GM12878 (cell line): ENCODE data around the gene HYDIN. TPM values are rescaled to one million over a fixed set of nuclear protein-coding genes. Genes with fewer than 3 reads are reported as not detected.

Source experiments
- ATAC-seq: fragments of 200-7000 bp; cut with Tn5 transposase; 3 replicates; pipeline ENCODE4 v1.9.1; 2020; ENCODE audit warnings: mild to moderate bottlenecking, moderate library complexity
- BruUV-seq: library from RNA; stranded (reverse); fragments of 400-500 nt; replicated peaks from 2 replicates; lab custom pipeline; 2021; lab: Mats Ljungman, UMichigan
- CTCF ChIA-PET: fragments of 300-600 bp; sonication (Branson Sonifier 250); formaldehyde crosslinking; extraction: SDS; loops from one replicate; lab custom pipeline; 2021; ENCODE audit warnings: inconsistent platforms; lab: Yijun Ruan, JAX
- POLR2A ChIA-PET: fragments of 350-600 bp; formaldehyde crosslinking; extraction: SDS; loops from one replicate; lab custom pipeline; 2021; ENCODE audit warnings: inconsistent platforms; lab: Charles Lee
- RAD21 ChIA-PET: fragments of 300-600 bp; sonication (Branson Sonifier 250); formaldehyde crosslinking; loops from one replicate; lab custom pipeline; 2023; ENCODE audit warnings: antibody characterized with exemption; ENCODE audit not compliant: unreplicated experiment; lab: Charles Lee
- SMC1A ChIA-PET: fragments of 300-600 bp; sonication (Branson Sonifier 250); formaldehyde crosslinking; loops from one replicate; lab custom pipeline; 2023; ENCODE audit not compliant: unreplicated experiment, uncharacterized antibody; lab: Charles Lee
- DNase-seq: peaks from one replicate; pipeline ENCODE4 v3.0.0-alpha.2; 2011; ENCODE audit warnings: low read depth, low spot score
- FAIRE-seq: peaks from 3 replicates; lab custom pipeline; 2011; peaks lifted over from hg19 to GRCh38; lab: Jason Lieb, UNC
- H2AFZ ChIP-seq: 2 replicates; pipeline ENCODE4 v1.6.0; 2011; ENCODE audit warnings: low read depth, low read length, control low read depth; ENCODE audit not compliant: control insufficient read depth
- H3K27ac ChIP-seq: 2 replicates; pipeline ENCODE4 v1.5.1; 2011; ENCODE audit warnings: control low read depth; ENCODE audit not compliant: control insufficient read depth, insufficient read depth
- H3K27me3 ChIP-seq, 2 experiments: replicated peaks in 1 of 2; 2 replicates each; pipeline versions ENCODE4 v1.6.0 to v1.6.1; 2011; ENCODE audit warnings: low read length in 1 of 2; ENCODE audit not compliant: control insufficient read depth in 2 of 2, insufficient read depth in 2 of 2
- H3K36me3 ChIP-seq, 2 experiments: 2 replicates each; pipeline ENCODE4 v1.5.1; 2011; ENCODE audit warnings: low read length in 1 of 2; ENCODE audit not compliant: control insufficient read depth in 2 of 2, insufficient read depth in 2 of 2
- H3K4me1 ChIP-seq: 2 replicates; pipeline ENCODE4 v1.6.1; 2011; ENCODE audit warnings: mild to moderate bottlenecking, low read length, moderate library complexity, mixed read lengths; ENCODE audit not compliant: control insufficient read depth, insufficient read depth
- H3K4me2 ChIP-seq: 2 replicates; pipeline ENCODE4 v1.6.0; 2011; ENCODE audit warnings: control low read depth; ENCODE audit not compliant: control insufficient read depth, insufficient read depth
- H3K4me3 ChIP-seq: fragments of 200-600 bp; sonication (generic); 2 replicates; pipeline ENCODE4 v1.5.1; 2016
- H3K79me2 ChIP-seq: 2 replicates; pipeline ENCODE4 v1.6.0; 2011; ENCODE audit warnings: low read length; ENCODE audit not compliant: control insufficient read depth, insufficient read depth
- H3K9ac ChIP-seq: 2 replicates; pipeline ENCODE4 v1.8.0; 2011; ENCODE audit warnings: low read length, control low read depth, mixed read lengths; ENCODE audit not compliant: control insufficient read depth, insufficient read depth
- H3K9me3 ChIP-seq: replicated peaks from 3 replicates; pipeline ENCODE4 v1.5.1; 2011; ENCODE audit warnings: mild to moderate bottlenecking, low read length; ENCODE audit not compliant: control insufficient read depth, insufficient read depth
- H4K20me1 ChIP-seq: 2 replicates; pipeline ENCODE4 v1.6.0; 2011; ENCODE audit not compliant: control insufficient read depth, insufficient read depth
- ATF7 ChIP-seq: fragments of 450-650 bp; IDR thresholded peaks from 2 replicates; pipeline ENCODE4 v1.6.1; 2016; ENCODE audit warnings: low read depth, mild to moderate bottlenecking
- KLF5 ChIP-seq: fragments of 450-650 bp; IDR thresholded peaks from 2 replicates; pipeline ENCODE4 v1.6.1; 2014; ENCODE audit warnings: mild to moderate bottlenecking; ENCODE audit not compliant: partially characterized antibody
- MTA2 ChIP-seq: fragments of 450-650 bp; IDR thresholded peaks from 2 replicates; pipeline ENCODE4 v1.6.1; 2016; ENCODE audit warnings: low read depth, mild to moderate bottlenecking, moderate library complexity
- NFIC ChIP-seq: IDR thresholded peaks from 2 replicates; pipeline ENCODE4 v1.6.1; 2012; ENCODE audit warnings: low read depth, mild to moderate bottlenecking, inconsistent platforms, low read length, moderate library complexity
- PRDM15 ChIP-seq: fragments of 450-650 bp; formaldehyde crosslinking; IDR thresholded peaks from 2 replicates; pipeline ENCODE4 v1.4.0; 2020; ENCODE audit warnings: mild to moderate bottlenecking, moderate library complexity
- SKIL ChIP-seq: fragments of 450-650 bp; IDR thresholded peaks from 2 replicates; pipeline ENCODE4 v1.6.1; 2017; ENCODE audit warnings: mild to moderate bottlenecking, low read depth, inconsistent platforms; ENCODE audit not compliant: poor library complexity, severe bottlenecking
- SMAD5 ChIP-seq: IDR thresholded peaks from 2 replicates; pipeline ENCODE4 v1.6.1; 2016; ENCODE audit warnings: antibody characterized with exemption, low read depth
- SREBF1 ChIP-seq: IDR thresholded peaks from 2 replicates; pipeline ENCODE4 v1.6.1; 2012; ENCODE audit warnings: mild to moderate bottlenecking, low read length
- TARDBP ChIP-seq: IDR thresholded peaks from 2 replicates; pipeline ENCODE4 v1.6.1; 2016; ENCODE audit warnings: borderline replicate concordance
- USF1 ChIP-seq: IDR thresholded peaks from 2 replicates; pipeline ENCODE4 v1.6.1; 2011; ENCODE audit warnings: borderline replicate concordance, low read depth, mild to moderate bottlenecking, moderate library complexity, mixed read lengths, low read length; ENCODE audit not compliant: insufficient read depth; ENCODE audit errors: extremely low read length
- WGBS: methylation state at CpG from one replicate; pipeline ENCODE4 v1.1.6; 2016; ENCODE audit warnings: low lambda C conversion rate; ENCODE audit not compliant: insufficient replicate concordance, insufficient coverage; ENCODE audit errors: missing lambda C conversion rate; 5-methylcytosine and 5-hydroxymethylcytosine counted together
- in situ Hi-C: fragments of 300-500 bp; cut with MboI; formaldehyde crosslinking; loops from 9 replicates; pipeline ENCODE4 v1.14.3; 2018; ENCODE audit warnings: mixed read lengths
- intact Hi-C: fragments of 100-400 bp; cut with micrococcal nuclease; formaldehyde crosslinking; loops from one replicate; pipeline ENCODE4 v1.14.2; 2022; ENCODE audit not compliant: unreplicated experiment
- polyA plus RNA-seq, 11 experiments: library from polyadenylated mRNA; depleted of rRNA in 4 of 11; unstranded in 6 of 11; stranded (reverse) in 5 of 11; fragments of >200 nt; fragmentation: Nextera tagmentation in 4 of 11; fragmentation: Illumina TruSeq in 1 of 11; extraction: Ambion mirVana in 4 of 11; extraction: Trizol in 1 of 11; gene quantifications; 1 replicate in 1 of 11; 2 replicates in 10 of 11; pipeline versions ENCODE4 v1.2.1 to v1.2.3, GENCODE V29; 2011 to 2016; ENCODE audit warnings: inconsistent platforms in 2 of 11, missing spikeins in 2 of 11, low read depth in 1 of 11
- total RNA-seq, 4 experiments: library from RNA; depleted of rRNA in 3 of 4; stranded (reverse); fragments of >200 nt in 3 of 4; fragmentation: Illumina TruSeq in 1 of 4; extraction: Trizol in 1 of 4; gene quantifications; 2 replicates each; pipeline versions ENCODE4 v1.2.1 to v1.2.3, GENCODE V29; 2013 to 2021

The HYDIN gene
- total and polyA plus RNA-seq, 10 of the 15 experiments (the other 5 are each of a cell fraction or from before 2014, with no cell fraction given): 0.01 to 0.30 (median 0.10) TPM; not detected in 7

GRCh38 chr16:71185347-71185746, 45.2 kb downstream of the HYDIN start (continued):
- TF ChIP-seq KLF5: no peak
- TF ChIP-seq USF1: no peak
- TF ChIP-seq SMAD5: no peak
- TF ChIP-seq NFIC: no peak
- TF ChIP-seq TARDBP: no peak
- TF ChIP-seq MTA2: no peak
- TF ChIP-seq SREBF1: no peak
- no peak for TF ChIP-seq PRDM15 (CRISPR knock-in tag)

GRCh38 chr16:71179569-71179968, 51.0 kb downstream of the HYDIN start:
- no peaks in the 10 kb centered on the region for H3K4me1 ChIP-seq
- H3K4me2 ChIP-seq: no peak overlapping the region
- H3K9ac ChIP-seq: no peak overlapping the region
- intact Hi-C loops: no loop called here
- 63% methylated on average over 3 of the region's 3 CpGs for WGBS
- CTCF ChIA-PET: no interaction called here
- DNase-seq (no peak), ATAC-seq (no peak), FAIRE-seq (no peak)
- no peak overlapping the region for H3K27ac ChIP-seq
- no TSS peak for BruUV-seq
- no peaks in the 10 kb centered on the region for H3K79me2 ChIP-seq
- in situ Hi-C loops: no loop called here
- POLR2A ChIA-PET: no interaction called here
- H3K9me3 ChIP-seq: no peaks in the 10 kb centered on the region; the same call in 2 of the 3 replicates
- H3K27me3 ChIP-seq: no peaks in the 10 kb centered on the region
- no peak overlapping the region for H3K4me3 ChIP-seq
- H3K36me3 ChIP-seq: no peaks in the 10 kb centered on the region
- RAD21 ChIA-PET: no interaction called here
- no peak overlapping the region for H2AFZ ChIP-seq
- TF ChIP-seq ATF7: 0 out of 2 replicates have a peak, but pooled peaks have one; percentile 27
- no peak for TF ChIP-seq SKIL
- SMC1A ChIA-PET: no interaction called here
- no peaks in the 10 kb centered on the region for H4K20me1 ChIP-seq
